OCI-LY7 (cell line): Measurements from ENCODE around the gene NOL4L. TPM values are rescaled to one million over a fixed set of nuclear protein-coding genes. Genes with fewer than 3 reads are reported as not detected.

Experiments used
- BruUV-seq: library from RNA; stranded (reverse); fragments of 400-500 nt; replicated peaks from 2 replicates; lab custom pipeline; 2021; lab: Mats Ljungman, UMichigan
- CTCF ChIA-PET: fragments of 300-600 bp; sonication (Branson Sonifier 250); formaldehyde crosslinking; loops from one replicate; lab custom pipeline; 2022; ENCODE audit warnings: antibody characterized with exemption; ENCODE audit not compliant: unreplicated experiment; lab: Charles Lee
- POLR2A ChIA-PET: fragments of 300-600 bp; sonication (Branson Sonifier 250); formaldehyde crosslinking; loops from one replicate; lab custom pipeline; 2022; ENCODE audit warnings: antibody characterized with exemption; lab: Charles Lee
- DNase-seq: peaks from one replicate; pipeline ENCODE4 v3.0.0-alpha.2; 2015; ENCODE audit warnings: low spot score
- H2AFZ ChIP-seq: fragments of 200-600 bp; sonication (generic), shearing (Covaris generic); 2 replicates; pipeline ENCODE4 v1.6.1; 2014; ENCODE audit warnings: mild to moderate bottlenecking, antibody characterized with exemption, low read length, moderate library complexity
- H3K27ac ChIP-seq: fragments of 200-600 bp; sonication (generic); 2 replicates; pipeline ENCODE4 v1.5.1; 2014; ENCODE audit warnings: mixed run types, low read depth, mild to moderate bottlenecking, moderate library complexity, low read length, inconsistent platforms; ENCODE audit not compliant: poor library complexity, severe bottlenecking
- H3K36me3 ChIP-seq: fragments of 200-600 bp; sonication (generic); 2 replicates; pipeline ENCODE4 v1.6.1; 2014; ENCODE audit warnings: mild to moderate bottlenecking, antibody characterized with exemption, low read length, moderate library complexity, mixed read lengths; ENCODE audit not compliant: insufficient read depth
- H3K4me1 ChIP-seq: fragments of 200-600 bp; sonication (generic); 2 replicates; pipeline ENCODE4 v1.5.1; 2014; ENCODE audit warnings: mild to moderate bottlenecking, low read length; ENCODE audit not compliant: insufficient read depth, poor library complexity, severe bottlenecking
- H3K4me2 ChIP-seq: fragments of 200-600 bp; sonication (generic); 2 replicates; pipeline ENCODE4 v1.6.1; 2014; ENCODE audit warnings: mild to moderate bottlenecking, low read length
- H3K4me3 ChIP-seq: fragments of 200-600 bp; sonication (generic); 2 replicates; pipeline ENCODE4 v1.5.1; 2014; ENCODE audit warnings: mild to moderate bottlenecking, low read depth, low read length; ENCODE audit not compliant: poor library complexity, severe bottlenecking
- H3K79me2 ChIP-seq: fragments of 200-600 bp; sonication (generic); 2 replicates; pipeline ENCODE4 v1.6.1; 2016; ENCODE audit warnings: low read depth, mild to moderate bottlenecking, low read length, moderate library complexity, mixed read lengths; ENCODE audit not compliant: insufficient read depth
- H3K9me2 ChIP-seq: fragments of 200-600 bp; sonication (generic); 2 replicates; pipeline ENCODE4 v1.6.1; 2016; ENCODE audit warnings: mild to moderate bottlenecking, low read length, mixed read lengths; ENCODE audit not compliant: insufficient read depth
- H3K9me3 ChIP-seq: fragments of 200-600 bp; sonication (generic); 2 replicates; pipeline ENCODE4 v1.6.1; 2014; ENCODE audit warnings: mild to moderate bottlenecking, mixed run types, low read length, mixed read lengths
- H4K20me1 ChIP-seq: fragments of 200-600 bp; sonication (generic); 2 replicates; pipeline ENCODE4 v1.6.1; 2014; ENCODE audit warnings: mild to moderate bottlenecking, antibody characterized with exemption, low read length, moderate library complexity, mixed read lengths; ENCODE audit not compliant: insufficient read depth
- EZH2phosphoT487 ChIP-seq: fragments of 200-600 bp; sonication (generic); IDR thresholded peaks from 2 replicates; pipeline ENCODE4 v1.6.1; 2018; ENCODE audit warnings: low read depth, borderline replicate concordance, mild to moderate bottlenecking, mixed run types, antibody characterized with exemption, low read length, moderate library complexity, mixed read lengths
- intact Hi-C: fragments of 100-400 bp; cut with micrococcal nuclease; formaldehyde crosslinking; loops from one replicate; pipeline ENCODE4 v1.10.0; 2022; ENCODE audit not compliant: unreplicated experiment
- total RNA-seq, 2 experiments: library from RNA; depleted of rRNA in 1 of 2; stranded (reverse); fragments of >200 nt in 1 of 2; shearing (Covaris generic) in 1 of 2; gene quantifications; 2 replicates each; pipeline ENCODE4 v1.2.3, GENCODE V29; 2014 to 2022
- TF ChIP-seq, protein P1 (sequence below): fragments of 200-600 bp; sonication (generic); conservative IDR thresholded peaks from 2 replicates; pipeline ENCODE4 v1.5.1; 2014; ENCODE audit warnings: mild to moderate bottlenecking, antibody characterized with exemption, low read length, moderate library complexity, mixed read lengths

Gene NOL4L
- total RNA-seq, 2 experiments from 2014 or later: 3.9 to 4.2 TPM

DNA sequence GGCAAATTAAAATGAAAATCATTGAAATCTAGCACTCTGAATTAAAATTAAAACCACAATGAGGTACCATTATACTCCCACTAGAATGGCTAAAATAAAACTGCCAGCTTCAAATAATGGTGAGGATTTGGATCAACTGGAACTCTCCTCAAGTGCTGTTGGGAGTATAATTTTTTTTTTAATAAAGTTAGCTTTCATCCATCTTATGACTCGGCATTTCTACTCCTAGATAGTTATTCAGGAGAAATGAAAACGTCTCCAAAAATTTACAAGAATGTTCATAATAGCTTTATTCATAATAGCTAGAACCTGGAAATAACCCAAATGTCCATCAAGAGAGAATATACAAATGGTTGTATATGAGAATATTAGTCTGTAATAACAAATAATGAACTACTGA, 163.8 kb downstream of the NOL4L start:
- ChIA-PET POLR2A (interaction anchor here (0.5 to 0.9 kb wide), 4 partner anchors 75 to 143 kb away, joined by 3 to 4 read pairs (median 4); no protein-coding TSS in a partner anchor), CTCF (interaction anchor here (0.6 kb wide), 1 partner anchor 29 kb away, joined by 4 read pairs; no protein-coding TSS in a partner anchor)
- Histone ChIP-seq H3K4me3 (no peak overlapping the region), H3K27ac (no peak overlapping the region), H3K9me2 (no peaks in the 10 kb centered on the region), H3K4me1 (no peaks in the 10 kb centered on the region), H4K20me1 (no peaks in the 10 kb centered on the region), H3K4me2 (no peak overlapping the region), H3K9me3 (peaks cover 11% of the 10 kb centered on the region; the same call in 1 of the 2 replicates), H2AFZ (no peak overlapping the region), H3K36me3 (peaks cover 36% of the 10 kb centered on the region), H3K79me2 (peaks cover 47% of the 10 kb centered on the region; the same call in 1 of the 2 replicates)
- no TSS peak for BruUV-seq
- intact Hi-C loops: no loop called here
- TF ChIP-seq, protein P1, sequence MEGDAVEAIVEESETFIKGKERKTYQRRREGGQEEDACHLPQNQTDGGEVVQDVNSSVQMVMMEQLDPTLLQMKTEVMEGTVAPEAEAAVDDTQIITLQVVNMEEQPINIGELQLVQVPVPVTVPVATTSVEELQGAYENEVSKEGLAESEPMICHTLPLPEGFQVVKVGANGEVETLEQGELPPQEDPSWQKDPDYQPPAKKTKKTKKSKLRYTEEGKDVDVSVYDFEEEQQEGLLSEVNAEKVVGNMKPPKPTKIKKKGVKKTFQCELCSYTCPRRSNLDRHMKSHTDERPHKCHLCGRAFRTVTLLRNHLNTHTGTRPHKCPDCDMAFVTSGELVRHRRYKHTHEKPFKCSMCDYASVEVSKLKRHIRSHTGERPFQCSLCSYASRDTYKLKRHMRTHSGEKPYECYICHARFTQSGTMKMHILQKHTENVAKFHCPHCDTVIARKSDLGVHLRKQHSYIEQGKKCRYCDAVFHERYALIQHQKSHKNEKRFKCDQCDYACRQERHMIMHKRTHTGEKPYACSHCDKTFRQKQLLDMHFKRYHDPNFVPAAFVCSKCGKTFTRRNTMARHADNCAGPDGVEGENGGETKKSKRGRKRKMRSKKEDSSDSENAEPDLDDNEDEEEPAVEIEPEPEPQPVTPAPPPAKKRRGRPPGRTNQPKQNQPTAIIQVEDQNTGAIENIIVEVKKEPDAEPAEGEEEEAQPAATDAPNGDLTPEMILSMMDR: no peak
- TF ChIP-seq EZH2phosphoT487: no peak
- DNase-seq: no peak

DNA sequence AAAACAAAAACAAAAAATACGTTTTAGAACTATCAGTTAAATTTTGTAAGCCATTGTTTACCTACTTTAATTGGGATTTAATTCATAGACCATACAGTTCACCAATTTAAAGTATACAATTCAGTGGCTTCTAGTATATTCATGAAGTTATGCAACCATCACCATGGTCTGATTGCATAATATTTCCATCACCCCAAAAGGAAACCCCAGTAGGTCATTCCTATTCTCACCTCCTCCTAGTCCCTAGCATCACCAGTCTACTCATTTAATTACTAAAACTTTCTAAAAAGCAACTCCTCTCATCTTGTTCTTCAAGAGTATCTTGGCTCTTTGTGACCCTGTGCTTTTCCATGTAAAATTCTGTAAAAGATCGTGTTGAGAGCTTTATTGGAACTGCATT, 166.8 kb downstream of the NOL4L start:
- H4K20me1 ChIP-seq: no peaks in the 10 kb centered on the region
- H3K9me3 ChIP-seq: no peaks in the 10 kb centered on the region
- no peak overlapping the region for H2AFZ ChIP-seq
- intact Hi-C loops: no loop called here
- no TSS peak for BruUV-seq
- no peaks in the 10 kb centered on the region for H3K9me2 ChIP-seq
- H3K27ac ChIP-seq: no peak overlapping the region
- peaks cover 53% of the 10 kb centered on the region; the same call in 1 of the 2 replicates for H3K79me2 ChIP-seq
- TF ChIP-seq, protein P1: no peak
- no peak for TF ChIP-seq EZH2phosphoT487
- no peaks in the 10 kb centered on the region for H3K4me1 ChIP-seq
- ChIA-PET POLR2A (no interaction called here), CTCF (no interaction called here)
- H3K4me2 ChIP-seq: no peak overlapping the region
- peaks cover 16% of the 10 kb centered on the region; the same call in 1 of the 2 replicates for H3K36me3 ChIP-seq
- DNase-seq: no peak
- H3K4me3 ChIP-seq: no peak overlapping the region

DNA sequence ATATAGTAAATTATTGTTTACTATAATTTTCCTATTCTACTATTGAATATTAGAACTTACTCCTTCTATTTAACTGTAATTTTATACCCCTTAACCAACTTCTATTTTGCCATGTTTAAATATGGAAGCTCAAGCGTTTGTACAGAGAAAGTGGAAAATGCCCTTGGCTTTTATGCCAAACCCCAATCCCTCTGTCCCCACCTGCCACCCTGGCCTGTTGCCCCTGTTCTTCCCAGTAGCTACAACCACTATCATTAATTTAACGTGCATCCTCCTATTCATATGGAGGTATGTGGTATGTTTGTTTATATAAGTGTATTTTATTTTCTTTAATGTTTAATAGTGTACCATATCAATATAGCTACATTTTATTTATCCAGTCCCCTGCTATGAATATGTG, 168.9 kb downstream of the NOL4L start:
- no peak overlapping the region for H3K27ac ChIP-seq
- DNase-seq: no peak
- H3K4me2 ChIP-seq: no peak overlapping the region
- no peaks in the 10 kb centered on the region for H3K9me3 ChIP-seq
- CTCF ChIA-PET: no interaction called here
- H3K9me2 ChIP-seq: no peaks in the 10 kb centered on the region
- peaks cover 6% of the 10 kb centered on the region for H3K4me1 ChIP-seq
- no peak overlapping the region for H2AFZ ChIP-seq
- peaks cover 21% of the 10 kb centered on the region; the same call in 1 of the 2 replicates for H3K36me3 ChIP-seq
- no TSS peak for BruUV-seq
- H3K4me3 ChIP-seq: no peak overlapping the region
- TF ChIP-seq, protein P1: no peak
- TF ChIP-seq EZH2phosphoT487: no peak
- intact Hi-C loops: no loop called here
- POLR2A ChIA-PET: no interaction called here
- H3K79me2 ChIP-seq: peaks cover 65% of the 10 kb centered on the region; the same call in 1 of the 2 replicates
- H4K20me1 ChIP-seq: 0 out of 2 replicates have a peak, but pooled peaks cover 3% of the 10 kb centered on the region
